ENCODE measurements around the gene CYSTM1.
A peak's percentile ranks its signal among the peaks of the same experiment; 100 is the strongest.

CYSTM1 gene

DNA sequence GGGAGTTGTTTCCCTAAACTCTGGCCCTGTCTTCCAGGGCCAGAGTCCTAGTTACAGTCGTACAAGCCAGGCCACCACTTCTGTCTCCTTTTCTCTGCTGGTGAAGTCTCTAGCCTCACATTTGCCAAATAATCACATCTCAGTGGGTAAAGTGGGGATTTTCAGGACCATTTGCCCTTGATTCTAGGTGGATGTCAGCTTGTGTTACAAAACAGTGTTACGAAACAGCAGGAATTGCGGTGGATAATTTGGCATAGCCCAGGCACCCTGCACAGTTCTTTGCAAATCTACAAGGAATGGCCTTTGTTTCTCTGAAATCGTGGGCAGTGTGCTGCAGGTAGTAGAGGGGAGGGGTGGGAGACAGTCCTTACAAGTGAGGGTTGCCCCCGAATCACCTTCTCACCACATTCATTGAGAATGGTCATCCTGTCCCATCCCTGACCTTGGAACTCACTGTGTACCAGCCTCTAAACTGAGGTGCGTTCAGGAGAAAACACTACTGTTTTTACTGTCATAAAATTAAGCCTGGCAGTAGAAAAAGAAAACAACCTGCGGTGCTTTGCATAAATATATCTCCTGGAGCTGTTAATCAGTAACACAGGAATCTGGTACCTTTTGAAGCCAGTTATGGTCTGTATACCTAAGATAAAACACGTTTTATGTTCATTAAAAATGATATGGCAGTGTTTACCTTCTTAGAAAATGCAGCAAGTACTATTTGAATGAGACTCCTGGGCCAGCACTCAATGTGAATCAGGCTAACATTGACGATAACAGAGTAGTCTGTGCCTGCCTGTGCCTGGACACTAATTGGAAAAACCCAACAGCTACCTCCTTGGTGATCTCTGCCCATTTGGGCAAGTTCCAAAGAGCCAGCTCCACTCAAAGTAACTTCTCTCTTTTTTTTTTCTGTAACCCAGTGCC lies 44.3 kb downstream of the CYSTM1 start:
- Histone ChIP-seq H3K9me3 (ENCODE audit: control insufficient read depth, insufficient read depth, low read depth, low read length) (no peaks in the 10 kb centered on the region), H3K4me1 (ENCODE audit: control insufficient read depth, insufficient read depth, low read length) (peaks cover 22% of the 10 kb centered on the region), H3K27ac (ENCODE audit: extremely low read depth, low read depth, low read length) (peak overlapping the region; percentile 20; the same call in 1 of the 2 replicates), H3K36me3 (ENCODE audit: control insufficient read depth in 2 of 2, insufficient read depth in 1 of 2, low read length in 2 of 2) (no peaks in the 10 kb centered on the region), H3K4me3 (ENCODE audit: low read depth, low read length) (no peak overlapping the region)
- CTCF ChIA-PET, result interaction anchor here (0.6 to 1.6 kb wide), 3 partner anchors 20 to 45 kb away, joined by 3 to 5 read pairs (median 4); no protein-coding TSS in a partner anchor
- POLR2A ChIA-PET, result interaction anchor here (0.7 kb wide), 1 partner anchor 13 kb away, joined by 3 read pairs; no protein-coding TSS in a partner anchor
- TF ChIP-seq OVOL3 (tag by site-specific recombination; IDR thresholded peaks at IDR 0.05) (peak; percentile 42; the same call in 1 of the 2 replicates), FEZF1 (tag by site-specific recombination; IDR thresholded peaks at IDR 0.05) (peak; percentile 90), GLIS1 (tag by site-specific recombination; IDR thresholded peaks at IDR 0.05) (peak; percentile 38; the same call in 1 of the 2 replicates), ZNF157 (tag by site-specific recombination; IDR thresholded peaks at IDR 0.05) (no peak), ZNF211 (tag by site-specific recombination; IDR thresholded peaks at IDR 0.05; ENCODE audit: low read depth) (no peak), SCRT1 (tag by site-specific recombination; IDR thresholded peaks at IDR 0.05; ENCODE audit: borderline replicate concordance) (0 out of 2 replicates have a peak, but pooled peaks have one; percentile 23), ZNF544 (tag by site-specific recombination; IDR thresholded peaks at IDR 0.05) (no peak), ZXDB (tag by site-specific recombination; IDR thresholded peaks at IDR 0.05) (peak; percentile 59), KLF1 (tag by site-specific recombination; IDR thresholded peaks at IDR 0.05) (no peak), ZIC2 (tag by site-specific recombination; IDR thresholded peaks at IDR 0.05) (peak; percentile 35; the same call in 1 of the 2 replicates), MYNN (tag by site-specific recombination; IDR thresholded peaks at IDR 0.05; ENCODE audit: borderline replicate concordance) (no peak), ZNF169 (tag by site-specific recombination; IDR thresholded peaks at IDR 0.05) (no peak), TCF7L2 (IDR thresholded peaks at IDR 0.05; ENCODE audit: borderline replicate concordance, low read depth, low read length) (0 out of 2 replicates have a peak, but pooled peaks have one; percentile 36), GLI2 (tag by site-specific recombination; IDR thresholded peaks at IDR 0.05; ENCODE audit: borderline replicate concordance, low read depth) (0 out of 2 replicates have a peak, but pooled peaks have one; percentile 42), TRIM28 (IDR thresholded peaks at IDR 0.05; ENCODE audit: borderline replicate concordance, low read length) (0 out of 2 replicates have a peak, but pooled peaks have one; percentile 27), ZNF600 (tag by site-specific recombination; IDR thresholded peaks at IDR 0.05) (peak; percentile 56; the same call in 1 of the 2 replicates), GLIS2 (tag by site-specific recombination; IDR thresholded peaks at IDR 0.05) (no peak), ZNF366 (tag by site-specific recombination; conservative IDR thresholded peaks at IDR 0.05) (0 out of 2 replicates have a peak, but pooled peaks have one; percentile 12), OSR2 (tag by site-specific recombination; IDR thresholded peaks at IDR 0.05) (peak; percentile 87; the same call in 1 of the 2 replicates)
- TF ChIP-seq, protein P1, sequence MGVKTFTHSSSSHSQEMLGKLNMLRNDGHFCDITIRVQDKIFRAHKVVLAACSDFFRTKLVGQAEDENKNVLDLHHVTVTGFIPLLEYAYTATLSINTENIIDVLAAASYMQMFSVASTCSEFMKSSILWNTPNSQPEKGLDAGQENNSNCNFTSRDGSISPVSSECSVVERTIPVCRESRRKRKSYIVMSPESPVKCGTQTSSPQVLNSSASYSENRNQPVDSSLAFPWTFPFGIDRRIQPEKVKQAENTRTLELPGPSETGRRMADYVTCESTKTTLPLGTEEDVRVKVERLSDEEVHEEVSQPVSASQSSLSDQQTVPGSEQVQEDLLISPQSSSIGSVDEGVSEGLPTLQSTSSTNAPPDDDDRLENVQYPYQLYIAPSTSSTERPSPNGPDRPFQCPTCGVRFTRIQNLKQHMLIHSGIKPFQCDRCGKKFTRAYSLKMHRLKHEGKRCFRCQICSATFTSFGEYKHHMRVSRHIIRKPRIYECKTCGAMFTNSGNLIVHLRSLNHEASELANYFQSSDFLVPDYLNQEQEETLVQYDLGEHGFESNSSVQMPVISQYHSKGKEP (tag by site-specific recombination; IDR thresholded peaks at IDR 0.05), result peak; percentile 54; the same call in 1 of the 2 replicates
- TF ChIP-seq, protein P2, sequence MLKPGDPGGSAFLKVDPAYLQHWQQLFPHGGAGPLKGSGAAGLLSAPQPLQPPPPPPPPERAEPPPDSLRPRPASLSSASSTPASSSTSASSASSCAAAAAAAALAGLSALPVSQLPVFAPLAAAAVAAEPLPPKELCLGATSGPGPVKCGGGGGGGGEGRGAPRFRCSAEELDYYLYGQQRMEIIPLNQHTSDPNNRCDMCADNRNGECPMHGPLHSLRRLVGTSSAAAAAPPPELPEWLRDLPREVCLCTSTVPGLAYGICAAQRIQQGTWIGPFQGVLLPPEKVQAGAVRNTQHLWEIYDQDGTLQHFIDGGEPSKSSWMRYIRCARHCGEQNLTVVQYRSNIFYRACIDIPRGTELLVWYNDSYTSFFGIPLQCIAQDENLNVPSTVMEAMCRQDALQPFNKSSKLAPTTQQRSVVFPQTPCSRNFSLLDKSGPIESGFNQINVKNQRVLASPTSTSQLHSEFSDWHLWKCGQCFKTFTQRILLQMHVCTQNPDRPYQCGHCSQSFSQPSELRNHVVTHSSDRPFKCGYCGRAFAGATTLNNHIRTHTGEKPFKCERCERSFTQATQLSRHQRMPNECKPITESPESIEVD (tag by site-specific recombination; IDR thresholded peaks at IDR 0.05), result peak; percentile 58; the same call in 1 of the 2 replicates
- TF ChIP-seq, protein P3, sequence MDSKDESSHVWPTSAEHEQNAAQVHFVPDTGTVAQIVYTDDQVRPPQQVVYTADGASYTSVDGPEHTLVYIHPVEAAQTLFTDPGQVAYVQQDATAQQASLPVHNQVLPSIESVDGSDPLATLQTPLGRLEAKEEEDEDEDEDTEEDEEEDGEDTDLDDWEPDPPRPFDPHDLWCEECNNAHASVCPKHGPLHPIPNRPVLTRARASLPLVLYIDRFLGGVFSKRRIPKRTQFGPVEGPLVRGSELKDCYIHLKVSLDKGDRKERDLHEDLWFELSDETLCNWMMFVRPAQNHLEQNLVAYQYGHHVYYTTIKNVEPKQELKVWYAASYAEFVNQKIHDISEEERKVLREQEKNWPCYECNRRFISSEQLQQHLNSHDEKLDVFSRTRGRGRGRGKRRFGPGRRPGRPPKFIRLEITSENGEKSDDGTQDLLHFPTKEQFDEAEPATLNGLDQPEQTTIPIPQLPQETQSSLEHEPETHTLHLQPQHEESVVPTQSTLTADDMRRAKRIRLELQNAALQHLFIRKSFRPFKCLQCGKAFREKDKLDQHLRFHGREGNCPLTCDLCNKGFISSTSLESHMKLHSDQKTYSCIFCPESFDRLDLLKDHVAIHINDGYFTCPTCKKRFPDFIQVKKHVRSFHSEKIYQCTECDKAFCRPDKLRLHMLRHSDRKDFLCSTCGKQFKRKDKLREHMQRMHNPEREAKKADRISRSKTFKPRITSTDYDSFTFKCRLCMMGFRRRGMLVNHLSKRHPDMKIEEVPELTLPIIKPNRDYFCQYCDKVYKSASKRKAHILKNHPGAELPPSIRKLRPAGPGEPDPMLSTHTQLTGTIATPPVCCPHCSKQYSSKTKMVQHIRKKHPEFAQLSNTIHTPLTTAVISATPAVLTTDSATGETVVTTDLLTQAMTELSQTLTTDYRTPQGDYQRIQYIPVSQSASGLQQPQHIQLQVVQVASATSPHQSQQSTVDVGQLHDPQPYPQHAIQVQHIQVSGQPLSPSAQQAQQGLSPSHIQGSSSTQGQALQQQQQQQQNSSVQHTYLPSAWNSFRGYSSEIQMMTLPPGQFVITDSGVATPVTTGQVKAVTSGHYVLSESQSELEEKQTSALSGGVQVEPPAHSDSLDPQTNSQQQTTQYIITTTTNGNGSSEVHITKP (tag by site-specific recombination; IDR thresholded peaks at IDR 0.05), result peak; percentile 45; the same call in 1 of the 2 replicates
